OCI-LY7 (cell line): Measurements from ENCODE around the gene TMEM33. TPM values are rescaled to one million over a fixed set of nuclear protein-coding genes. Genes with fewer than 3 reads are reported as not detected.

Source experiments
- BruUV-seq: library from RNA; stranded (reverse); fragments of 400-500 nt; replicated peaks from 2 replicates; lab custom pipeline; 2021; lab: Mats Ljungman, UMichigan
- CTCF ChIA-PET: fragments of 300-600 bp; sonication (Branson Sonifier 250); formaldehyde crosslinking; loops from one replicate; lab custom pipeline; 2022; ENCODE audit warnings: antibody characterized with exemption; ENCODE audit not compliant: unreplicated experiment; lab: Charles Lee
- POLR2A ChIA-PET: fragments of 300-600 bp; sonication (Branson Sonifier 250); formaldehyde crosslinking; loops from one replicate; lab custom pipeline; 2022; ENCODE audit warnings: antibody characterized with exemption; lab: Charles Lee
- DNase-seq: peaks from one replicate; pipeline ENCODE4 v3.0.0-alpha.2; 2015; ENCODE audit warnings: low spot score
- H2AFZ ChIP-seq: fragments of 200-600 bp; sonication (generic), shearing (Covaris generic); 2 replicates; pipeline ENCODE4 v1.6.1; 2014; ENCODE audit warnings: mild to moderate bottlenecking, antibody characterized with exemption, low read length, moderate library complexity
- H3K27ac ChIP-seq: fragments of 200-600 bp; sonication (generic); 2 replicates; pipeline ENCODE4 v1.5.1; 2014; ENCODE audit warnings: mixed run types, low read depth, mild to moderate bottlenecking, moderate library complexity, low read length, inconsistent platforms; ENCODE audit not compliant: poor library complexity, severe bottlenecking
- H3K36me3 ChIP-seq: fragments of 200-600 bp; sonication (generic); 2 replicates; pipeline ENCODE4 v1.6.1; 2014; ENCODE audit warnings: mild to moderate bottlenecking, antibody characterized with exemption, low read length, moderate library complexity, mixed read lengths; ENCODE audit not compliant: insufficient read depth
- H3K4me1 ChIP-seq: fragments of 200-600 bp; sonication (generic); 2 replicates; pipeline ENCODE4 v1.5.1; 2014; ENCODE audit warnings: mild to moderate bottlenecking, low read length; ENCODE audit not compliant: insufficient read depth, poor library complexity, severe bottlenecking
- H3K4me2 ChIP-seq: fragments of 200-600 bp; sonication (generic); 2 replicates; pipeline ENCODE4 v1.6.1; 2014; ENCODE audit warnings: mild to moderate bottlenecking, low read length
- H3K4me3 ChIP-seq: fragments of 200-600 bp; sonication (generic); 2 replicates; pipeline ENCODE4 v1.5.1; 2014; ENCODE audit warnings: mild to moderate bottlenecking, low read depth, low read length; ENCODE audit not compliant: poor library complexity, severe bottlenecking
- H3K79me2 ChIP-seq: fragments of 200-600 bp; sonication (generic); 2 replicates; pipeline ENCODE4 v1.6.1; 2016; ENCODE audit warnings: low read depth, mild to moderate bottlenecking, low read length, moderate library complexity, mixed read lengths; ENCODE audit not compliant: insufficient read depth
- H3K9me2 ChIP-seq: fragments of 200-600 bp; sonication (generic); 2 replicates; pipeline ENCODE4 v1.6.1; 2016; ENCODE audit warnings: mild to moderate bottlenecking, low read length, mixed read lengths; ENCODE audit not compliant: insufficient read depth
- H3K9me3 ChIP-seq: fragments of 200-600 bp; sonication (generic); 2 replicates; pipeline ENCODE4 v1.6.1; 2014; ENCODE audit warnings: mild to moderate bottlenecking, mixed run types, low read length, mixed read lengths
- H4K20me1 ChIP-seq: fragments of 200-600 bp; sonication (generic); 2 replicates; pipeline ENCODE4 v1.6.1; 2014; ENCODE audit warnings: mild to moderate bottlenecking, antibody characterized with exemption, low read length, moderate library complexity, mixed read lengths; ENCODE audit not compliant: insufficient read depth
- EZH2phosphoT487 ChIP-seq: fragments of 200-600 bp; sonication (generic); IDR thresholded peaks from 2 replicates; pipeline ENCODE4 v1.6.1; 2018; ENCODE audit warnings: low read depth, borderline replicate concordance, mild to moderate bottlenecking, mixed run types, antibody characterized with exemption, low read length, moderate library complexity, mixed read lengths
- intact Hi-C: fragments of 100-400 bp; cut with micrococcal nuclease; formaldehyde crosslinking; loops from one replicate; pipeline ENCODE4 v1.10.0; 2022; ENCODE audit not compliant: unreplicated experiment
- total RNA-seq, 2 experiments: library from RNA; depleted of rRNA in 1 of 2; stranded (reverse); fragments of >200 nt in 1 of 2; shearing (Covaris generic) in 1 of 2; gene quantifications; 2 replicates each; pipeline ENCODE4 v1.2.3, GENCODE V29; 2014 to 2022
- TF ChIP-seq, protein P1 (sequence below): fragments of 200-600 bp; sonication (generic); conservative IDR thresholded peaks from 2 replicates; pipeline ENCODE4 v1.5.1; 2014; ENCODE audit warnings: mild to moderate bottlenecking, antibody characterized with exemption, low read length, moderate library complexity, mixed read lengths

TMEM33 gene
- total RNA-seq, 2 experiments from 2014 or later = 25.7 to 46.6 TPM

DNA sequence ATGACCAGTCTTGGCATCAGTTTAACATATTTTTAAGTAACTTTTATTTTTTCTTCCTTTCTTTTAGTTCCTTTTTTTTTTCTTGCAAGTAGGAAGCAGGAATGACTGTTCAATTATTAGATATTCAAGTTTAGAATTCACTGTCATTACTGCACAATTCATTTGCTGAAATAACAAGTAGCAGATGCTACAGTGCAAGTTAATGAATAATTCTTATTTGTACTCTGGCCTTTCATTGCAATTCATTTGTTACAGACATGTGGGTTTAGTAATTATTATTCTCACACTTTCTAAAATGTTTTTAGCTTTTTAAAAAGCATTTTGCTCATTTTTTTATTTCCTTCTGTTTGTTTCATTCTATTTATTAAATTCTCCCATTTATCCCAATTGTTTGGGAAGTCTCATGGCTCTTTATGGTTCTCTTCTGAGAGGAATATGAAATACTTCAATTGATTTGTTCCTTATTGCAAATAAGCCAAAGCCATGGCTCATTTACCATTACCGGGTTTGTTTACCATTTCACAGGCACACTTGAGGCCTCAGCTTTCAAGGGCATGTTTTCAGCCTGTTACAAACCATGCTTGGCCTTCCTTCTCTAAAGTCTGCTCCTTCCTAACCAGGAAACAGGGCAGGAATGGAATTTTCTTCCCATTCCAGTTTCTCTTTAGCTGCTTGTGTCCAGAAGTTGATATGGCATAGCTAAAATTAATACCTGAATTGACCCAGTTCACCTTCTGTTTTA, 41.7 kb downstream of the TMEM33 start:
- no peak for DNase-seq
- no peak overlapping the region for H3K4me2 ChIP-seq
- no peaks in the 10 kb centered on the region for H3K79me2 ChIP-seq
- no TSS peak for BruUV-seq
- no peak overlapping the region for H2AFZ ChIP-seq
- POLR2A ChIA-PET = interaction anchor here (0.6 to 2.9 kb wide), 4 partner anchors 10 to 807 kb away, joined by 3 to 9 read pairs (median 3); no protein-coding TSS in a partner anchor
- no peaks in the 10 kb centered on the region for H3K9me3 ChIP-seq
- H3K4me3 ChIP-seq = no peak overlapping the region
- no peaks in the 10 kb centered on the region for H3K36me3 ChIP-seq
- intact Hi-C loops = no loop called here
- H3K9me2 ChIP-seq = no peaks in the 10 kb centered on the region
- no peaks in the 10 kb centered on the region for H3K4me1 ChIP-seq
- H4K20me1 ChIP-seq = no peaks in the 10 kb centered on the region
- TF ChIP-seq EZH2phosphoT487 = no peak
- TF ChIP-seq, protein P1, sequence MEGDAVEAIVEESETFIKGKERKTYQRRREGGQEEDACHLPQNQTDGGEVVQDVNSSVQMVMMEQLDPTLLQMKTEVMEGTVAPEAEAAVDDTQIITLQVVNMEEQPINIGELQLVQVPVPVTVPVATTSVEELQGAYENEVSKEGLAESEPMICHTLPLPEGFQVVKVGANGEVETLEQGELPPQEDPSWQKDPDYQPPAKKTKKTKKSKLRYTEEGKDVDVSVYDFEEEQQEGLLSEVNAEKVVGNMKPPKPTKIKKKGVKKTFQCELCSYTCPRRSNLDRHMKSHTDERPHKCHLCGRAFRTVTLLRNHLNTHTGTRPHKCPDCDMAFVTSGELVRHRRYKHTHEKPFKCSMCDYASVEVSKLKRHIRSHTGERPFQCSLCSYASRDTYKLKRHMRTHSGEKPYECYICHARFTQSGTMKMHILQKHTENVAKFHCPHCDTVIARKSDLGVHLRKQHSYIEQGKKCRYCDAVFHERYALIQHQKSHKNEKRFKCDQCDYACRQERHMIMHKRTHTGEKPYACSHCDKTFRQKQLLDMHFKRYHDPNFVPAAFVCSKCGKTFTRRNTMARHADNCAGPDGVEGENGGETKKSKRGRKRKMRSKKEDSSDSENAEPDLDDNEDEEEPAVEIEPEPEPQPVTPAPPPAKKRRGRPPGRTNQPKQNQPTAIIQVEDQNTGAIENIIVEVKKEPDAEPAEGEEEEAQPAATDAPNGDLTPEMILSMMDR = no peak
- CTCF ChIA-PET = no interaction called here
- no peak overlapping the region for H3K27ac ChIP-seq

- POLR2A ChIA-PET = interaction anchor here (0.7 to 2.9 kb wide), 2 partner anchors 11 to 24 kb away, joined by 3 to 9 read pairs; no protein-coding TSS in a partner anchor
- intact Hi-C loops = no loop called here
Measured at GRCh38 chr4:41977709-41978108, 42.5 kb downstream of the TMEM33 start.

More at GRCh38 chr4:41977709-41978108, 42.5 kb downstream of the TMEM33 start:
- Histone ChIP-seq H2AFZ (no peak overlapping the region), H3K36me3 (no peaks in the 10 kb centered on the region), H3K4me2 (no peak overlapping the region), H3K9me2 (no peaks in the 10 kb centered on the region), H3K4me1 (no peaks in the 10 kb centered on the region), H4K20me1 (no peaks in the 10 kb centered on the region), H3K79me2 (no peaks in the 10 kb centered on the region), H3K9me3 (no peaks in the 10 kb centered on the region), H3K4me3 (no peak overlapping the region), H3K27ac (no peak overlapping the region)
- no peak for DNase-seq
- BruUV-seq = no TSS peak
- TF ChIP-seq, protein P1 = no peak
- no peak for TF ChIP-seq EZH2phosphoT487
- CTCF ChIA-PET = no interaction called here
